UCSD-AML1 (cell line): Measurements from ENCODE around the gene SLC15A1.

ENCODE experiments used
- DNase-seq: peaks from one replicate; lab custom pipeline; 2025; ENCODE audit not compliant: unreplicated experiment; lab: John Stamatoyannopoulos, UW

Gene SLC15A1, protein sequence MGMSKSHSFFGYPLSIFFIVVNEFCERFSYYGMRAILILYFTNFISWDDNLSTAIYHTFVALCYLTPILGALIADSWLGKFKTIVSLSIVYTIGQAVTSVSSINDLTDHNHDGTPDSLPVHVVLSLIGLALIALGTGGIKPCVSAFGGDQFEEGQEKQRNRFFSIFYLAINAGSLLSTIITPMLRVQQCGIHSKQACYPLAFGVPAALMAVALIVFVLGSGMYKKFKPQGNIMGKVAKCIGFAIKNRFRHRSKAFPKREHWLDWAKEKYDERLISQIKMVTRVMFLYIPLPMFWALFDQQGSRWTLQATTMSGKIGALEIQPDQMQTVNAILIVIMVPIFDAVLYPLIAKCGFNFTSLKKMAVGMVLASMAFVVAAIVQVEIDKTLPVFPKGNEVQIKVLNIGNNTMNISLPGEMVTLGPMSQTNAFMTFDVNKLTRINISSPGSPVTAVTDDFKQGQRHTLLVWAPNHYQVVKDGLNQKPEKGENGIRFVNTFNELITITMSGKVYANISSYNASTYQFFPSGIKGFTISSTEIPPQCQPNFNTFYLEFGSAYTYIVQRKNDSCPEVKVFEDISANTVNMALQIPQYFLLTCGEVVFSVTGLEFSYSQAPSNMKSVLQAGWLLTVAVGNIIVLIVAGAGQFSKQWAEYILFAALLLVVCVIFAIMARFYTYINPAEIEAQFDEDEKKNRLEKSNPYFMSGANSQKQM

DNA sequence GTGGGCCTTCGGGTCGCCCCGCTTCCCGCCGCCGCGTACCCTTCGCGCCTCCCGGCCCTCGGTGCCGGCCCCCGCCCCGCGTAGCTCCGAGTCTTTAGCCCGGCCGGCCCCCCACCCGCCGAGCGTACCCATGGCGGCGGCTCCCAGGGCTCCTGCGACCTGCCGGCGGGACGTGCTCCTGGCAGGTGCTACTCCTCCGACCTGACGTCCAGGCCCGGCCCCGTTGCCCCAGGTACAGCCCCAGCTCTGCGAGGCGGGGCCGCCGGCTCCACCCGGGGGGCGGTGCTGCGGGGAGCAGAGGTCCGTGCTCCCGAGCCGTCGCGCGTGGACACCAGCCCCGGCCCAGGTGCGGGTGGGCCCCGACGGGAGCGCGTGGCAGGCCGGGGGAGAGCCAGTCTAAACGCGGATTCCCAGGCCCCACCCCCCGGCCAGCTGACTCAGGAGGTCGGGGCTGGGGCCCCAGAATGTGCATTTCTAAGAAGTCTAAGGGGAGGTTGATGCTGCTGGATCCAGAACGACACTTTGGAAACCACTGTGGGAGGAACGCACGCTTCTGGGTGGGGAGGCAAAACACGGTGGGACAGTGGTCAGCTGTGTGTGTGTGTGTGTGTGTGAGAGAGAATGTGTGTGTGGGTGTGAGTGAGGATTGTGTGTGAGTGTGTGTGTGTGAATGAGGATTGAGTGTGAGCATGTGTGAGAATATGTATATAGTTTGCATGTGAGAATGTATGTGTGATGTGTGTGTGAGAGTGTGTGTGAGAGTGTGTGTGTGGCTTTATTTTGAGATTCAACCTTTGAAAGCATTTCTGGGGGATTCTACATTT is at the start of gene SLC15A1:
SLC15A1 (minus strand) TSS at position 206 of the 824 bp plus-strand sequence; CDS start at position 132, 74 bp downstream.
- DNase-seq, result no peak

GRCh38 chr13:98801626-98802418 is 49.4 kb upstream of the SLC15A1 start:
- no peak for DNase-seq

DNA sequence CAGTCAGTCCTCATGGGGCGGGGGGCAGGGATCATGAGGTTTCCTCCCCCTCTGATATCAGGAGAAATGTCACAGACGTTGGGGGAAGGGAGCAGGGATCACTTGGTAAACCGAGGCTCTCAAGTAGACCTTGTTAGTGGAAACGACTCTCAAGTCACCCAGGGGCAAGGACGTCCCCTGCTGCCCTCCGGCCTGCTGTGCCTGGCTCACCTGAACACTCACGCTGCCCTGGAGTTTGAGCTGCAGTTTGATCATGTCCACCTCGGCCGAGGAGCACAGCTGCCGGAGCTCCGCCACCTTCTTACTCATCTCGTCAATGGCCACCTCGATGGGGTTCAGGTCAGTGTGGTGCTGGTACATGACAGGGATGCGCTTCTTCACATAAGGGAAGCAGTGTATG is 47.6 kb upstream of the SLC15A1 start:
- no peak for DNase-seq

GRCh38 chr13:98798849-98799645 is 46.6 kb upstream of the SLC15A1 start:
- no peak for DNase-seq

GRCh38 chr13:98797456-98797855 is 45.0 kb upstream of the SLC15A1 start:
- no peak for DNase-seq

GRCh38 chr13:98796798-98797197 is 44.3 kb upstream of the SLC15A1 start:
- DNase-seq, result no peak

GRCh38 chr13:98796191-98796590 is 43.7 kb upstream of the SLC15A1 start:
- no peak for DNase-seq

DNA sequence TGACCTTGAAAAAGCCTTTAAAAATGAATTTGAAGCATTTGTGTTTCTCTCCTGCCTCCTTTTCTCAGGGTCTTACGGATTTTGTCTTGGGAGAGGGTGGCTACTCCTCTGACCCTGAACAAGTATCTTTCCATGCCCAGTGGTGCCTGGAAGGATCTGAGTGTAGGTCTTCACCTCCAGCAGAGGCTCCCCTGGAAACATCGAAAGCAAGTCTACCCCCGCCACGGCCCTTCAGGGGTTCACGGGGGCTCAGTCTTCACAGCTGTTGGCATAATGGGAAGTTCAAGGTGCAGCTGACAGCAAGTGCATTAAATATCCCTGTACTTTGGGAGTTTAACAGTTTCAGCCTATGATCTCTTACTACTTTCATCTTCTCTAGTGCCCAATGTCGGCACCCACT is 42.7 kb upstream of the SLC15A1 start:
- no peak for DNase-seq

GRCh38 chr13:98794498-98794897 is 42.0 kb upstream of the SLC15A1 start:
- no peak for DNase-seq

DNA sequence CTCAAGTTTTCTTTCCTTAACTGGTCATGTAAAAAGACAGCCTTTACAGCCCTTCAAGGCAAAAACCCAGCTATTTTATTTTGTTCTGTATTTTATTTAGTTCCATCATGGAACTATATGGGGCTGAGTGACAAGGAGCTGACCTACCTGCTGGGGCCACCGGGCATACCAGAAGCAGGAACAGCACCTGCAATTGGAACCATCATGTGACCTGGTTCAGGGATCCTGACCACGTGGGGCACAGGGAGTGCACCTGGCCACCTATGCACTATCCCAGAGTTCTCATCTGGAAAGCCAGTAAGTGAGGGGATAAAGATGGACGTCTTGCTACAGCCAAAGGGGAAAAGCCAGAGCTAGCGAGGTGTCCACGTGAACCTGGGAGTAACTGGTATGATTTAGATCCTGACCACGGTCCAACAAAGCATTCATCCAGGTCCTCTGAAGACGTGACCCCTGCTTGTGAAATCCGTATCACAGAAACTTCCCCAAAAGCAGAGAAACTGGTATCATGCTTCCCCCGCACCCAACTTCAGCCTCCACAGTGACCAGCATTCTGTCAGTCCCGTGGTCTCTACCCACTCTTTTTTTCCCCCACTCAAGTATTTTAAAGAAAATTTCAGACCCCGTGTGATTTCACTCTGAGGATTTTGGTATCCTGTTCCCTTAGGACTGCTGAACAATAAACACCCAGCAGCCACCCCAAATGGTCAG is 40.5 kb upstream of the SLC15A1 start:
- no peak for DNase-seq

GRCh38 chr13:98792321-98792720 is 39.8 kb upstream of the SLC15A1 start:
- DNase-seq, result no peak

- no peak for DNase-seq
Observed at GRCh38 chr13:98791611-98792010, 39.1 kb upstream of the SLC15A1 start.

GRCh38 chr13:98787996-98788395 is 35.5 kb upstream of the SLC15A1 start:
- no peak for DNase-seq

DNA sequence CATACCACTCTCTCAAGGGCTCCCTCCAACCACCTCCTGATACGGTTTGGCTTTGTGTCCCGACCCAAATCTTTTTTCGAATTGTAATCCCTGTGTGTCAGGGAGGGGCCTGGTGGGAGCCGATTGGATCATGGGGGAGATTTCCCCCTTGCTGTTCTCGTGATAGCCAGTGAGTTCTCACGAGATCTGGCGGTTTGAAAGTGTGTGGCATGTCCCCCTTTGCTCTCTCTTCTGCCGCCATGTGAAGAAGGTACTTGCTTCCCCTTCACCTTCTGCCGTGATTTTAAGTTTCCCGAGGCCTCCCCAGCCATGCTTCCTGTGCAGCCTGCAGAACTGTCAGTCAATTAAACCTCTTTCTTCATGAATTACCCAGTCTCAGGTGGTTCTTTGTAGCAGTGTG is 34.7 kb upstream of the SLC15A1 start:
- no peak for DNase-seq

DNA sequence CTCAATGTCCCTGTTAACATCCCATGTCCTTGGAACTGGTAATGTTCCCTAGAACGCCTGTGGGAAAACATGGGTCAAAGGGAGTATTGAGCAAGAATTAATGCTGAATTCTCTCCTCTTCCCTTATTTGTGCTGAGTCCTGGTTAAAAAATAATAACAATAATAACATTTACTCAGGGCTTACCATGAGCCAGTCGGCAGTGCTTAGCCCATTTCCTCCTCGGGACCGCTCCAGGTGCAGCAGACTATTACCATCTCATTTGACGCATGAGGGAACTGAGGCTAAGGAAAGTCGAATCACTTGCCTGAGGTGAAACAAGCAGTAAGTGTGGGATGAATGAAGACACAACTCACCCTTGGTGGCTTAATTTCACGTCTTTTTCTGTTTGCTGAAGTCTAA is 33.6 kb upstream of the SLC15A1 start:
- DNase-seq, result no peak

DNA sequence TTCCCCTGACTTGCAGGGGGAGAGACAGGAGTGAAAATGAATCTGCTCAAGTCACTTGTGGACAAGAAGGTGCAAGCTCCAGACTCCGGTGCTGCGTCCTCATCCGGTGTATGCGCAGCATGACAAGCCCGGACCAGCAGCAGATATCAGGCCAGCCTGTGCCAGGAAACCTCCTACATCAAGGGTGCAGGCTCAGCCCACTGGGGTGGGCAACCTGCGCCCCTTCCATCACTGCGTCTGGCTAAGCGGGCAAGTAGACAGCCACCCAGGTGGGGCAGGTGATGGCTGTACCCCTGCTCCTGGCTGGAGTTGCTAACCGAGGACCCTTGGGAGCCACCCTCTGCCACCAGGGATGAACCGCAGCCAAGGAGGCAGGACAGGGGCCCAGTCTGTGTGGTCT is 32.9 kb upstream of the SLC15A1 start:
- no peak for DNase-seq

DNA sequence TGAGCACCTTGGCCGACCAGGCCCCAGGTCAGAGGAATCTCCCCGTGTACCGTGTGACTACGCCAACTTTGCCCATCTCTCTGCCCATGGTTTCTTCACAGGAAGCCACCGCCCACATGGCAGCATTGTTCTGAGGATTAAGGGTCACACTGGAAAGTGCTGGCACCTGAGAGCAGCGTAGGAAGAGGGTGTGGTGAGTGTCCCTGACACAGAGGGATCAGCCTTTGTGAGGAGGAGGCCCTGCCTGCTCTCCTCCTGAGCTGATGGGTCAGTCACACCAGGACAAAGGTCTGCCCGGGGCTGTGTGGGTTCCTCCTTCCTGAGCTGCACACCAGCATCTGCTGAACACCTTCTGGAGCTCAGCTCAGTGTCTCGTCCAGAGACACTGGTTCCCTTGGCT is 32.2 kb upstream of the SLC15A1 start:
- DNase-seq, result no peak

- no peak for DNase-seq
Observed at GRCh38 chr13:98783856-98784478, 31.5 kb upstream of the SLC15A1 start.

GRCh38 chr13:98782654-98783053 is 30.2 kb upstream of the SLC15A1 start:
- DNase-seq, result no peak
